Astrocyte (in vitro differentiated cells and primary cell): ENCODE measurements around the gene PTK7. TPM values are rescaled to one million over a fixed set of nuclear protein-coding genes. Genes with fewer than 3 reads are reported as not detected.

Experiments used
- DNase-seq: peaks from one replicate; pipeline ENCODE4 v3.0.0-alpha.2; 2010; ENCODE audit warnings: low read depth
- FAIRE-seq: peaks from 2 replicates; lab custom pipeline; 2011; peaks lifted over from hg19 to GRCh38; lab: Jason Lieb, UNC
- H2AFZ ChIP-seq: 2 replicates; pipeline ENCODE4 v1.6.0; 2012; ENCODE audit warnings: low read depth, low read length, inconsistent platforms
- H3K27ac ChIP-seq: 2 replicates; pipeline ENCODE4 v1.5.1; 2011; ENCODE audit warnings: low read depth, low read length, inconsistent platforms
- H3K27me3 ChIP-seq: 2 replicates; pipeline ENCODE4 v1.6.0; 2011; ENCODE audit warnings: low read length, inconsistent platforms; ENCODE audit not compliant: insufficient read depth
- H3K36me3 ChIP-seq: 2 replicates; pipeline ENCODE4 v1.5.1; 2011; ENCODE audit warnings: low read length, inconsistent platforms; ENCODE audit not compliant: insufficient read depth
- H3K4me1 ChIP-seq: 2 replicates; pipeline ENCODE4 v1.5.1; 2011; ENCODE audit warnings: low read length, inconsistent platforms; ENCODE audit not compliant: insufficient read depth
- H3K4me2 ChIP-seq: 2 replicates; pipeline ENCODE4 v1.6.0; 2012; ENCODE audit warnings: low read length, inconsistent platforms
- H3K4me3 ChIP-seq: 2 replicates; pipeline ENCODE4 v1.5.1; 2011; ENCODE audit warnings: low read depth, mild to moderate bottlenecking, low read length, inconsistent platforms; ENCODE audit not compliant: insufficient read depth
- H3K79me2 ChIP-seq: 2 replicates; pipeline ENCODE4 v1.6.0; 2012; ENCODE audit warnings: mild to moderate bottlenecking, low read length, inconsistent platforms; ENCODE audit not compliant: insufficient read depth
- H3K9ac ChIP-seq: 2 replicates; pipeline ENCODE4 v1.6.0; 2012; ENCODE audit warnings: mild to moderate bottlenecking, low read length, inconsistent platforms
- H3K9me3 ChIP-seq: 2 replicates; pipeline ENCODE4 v1.5.1; 2012; ENCODE audit warnings: low read depth, mild to moderate bottlenecking, low read length, inconsistent platforms; ENCODE audit not compliant: insufficient read depth
- H4K20me1 ChIP-seq: 2 replicates; pipeline ENCODE4 v1.6.0; 2012; ENCODE audit warnings: low read length, inconsistent platforms; ENCODE audit not compliant: insufficient read depth
- H3K27ac Mint-ChIP-seq: one replicate; pipeline ENCODE4 v1.8.0; 2021; ENCODE audit warnings: mild to moderate bottlenecking, mixed read lengths; ENCODE audit not compliant: unreplicated experiment
- H3K27me3 Mint-ChIP-seq: one replicate; pipeline ENCODE4 v1.8.0; 2021; ENCODE audit warnings: low read depth, mixed read lengths; ENCODE audit not compliant: unreplicated experiment
- H3K36me3 Mint-ChIP-seq: one replicate; pipeline ENCODE4 v1.8.0; 2021; ENCODE audit warnings: low read depth, mixed read lengths; ENCODE audit not compliant: unreplicated experiment
- H3K4me1 Mint-ChIP-seq: one replicate; pipeline ENCODE4 v1.8.0; 2021; ENCODE audit warnings: low read depth, mixed read lengths; ENCODE audit not compliant: unreplicated experiment
- H3K4me3 Mint-ChIP-seq: one replicate; pipeline ENCODE4 v1.8.0; 2021; ENCODE audit warnings: mild to moderate bottlenecking, moderate library complexity, mixed read lengths; ENCODE audit not compliant: unreplicated experiment
- H3K9me3 Mint-ChIP-seq: one replicate; pipeline ENCODE4 v1.8.0; 2021; ENCODE audit warnings: mild to moderate bottlenecking, mixed read lengths; ENCODE audit not compliant: unreplicated experiment
- CTCF ChIP-seq: IDR thresholded peaks from 2 replicates; pipeline ENCODE4 v1.5.1; 2011; ENCODE audit warnings: low read depth, mild to moderate bottlenecking, inconsistent platforms, low read length, moderate library complexity; ENCODE audit not compliant: insufficient read depth
- EZH2 ChIP-seq: IDR thresholded peaks from 2 replicates; pipeline ENCODE4 v1.6.1; 2012; ENCODE audit warnings: mild to moderate bottlenecking, low read length, inconsistent platforms; ENCODE audit not compliant: insufficient read depth
- total RNA-seq: library from RNA; stranded (reverse); gene quantifications from 2 replicates; pipeline ENCODE4 v1.2.1, GENCODE V29; 2021

Gene PTK7
- total RNA-seq, 1 donor from 2014 or later: 506 TPM

GRCh38 chr6:43053545-43054205 is 22.4 kb upstream of the PTK7 start, which contains the start of gene CUL7:
Gene CUL7, minus strand, starts transcription at chr6:43053851. Its CDS starts 1,063 bp downstream, at chr6:43052788.
- DNase-seq: peak; percentile 91
- Histone ChIP-seq H4K20me1 (no peaks in the 10 kb centered on the region), H3K27me3 (no peaks in the 10 kb centered on the region), H3K4me2 (peak within 1 kb of the TSS; percentile 91), H3K4me3 (peak within 1 kb of the TSS; percentile 64), H3K27ac (peak within 1 kb of the TSS; percentile 90), H3K9ac (peak within 1 kb of the TSS; percentile 93), H3K36me3 (peaks cover 16% of the 10 kb centered on the region), H3K9me3 (no peaks in the 10 kb centered on the region), H3K4me1 (peaks cover 31% of the 10 kb centered on the region), H3K79me2 (peaks cover 48% of the 10 kb centered on the region), H2AFZ (peak within 1 kb of the TSS; percentile 61)
- no peaks in the 10 kb centered on the region for H3K27me3 Mint-ChIP-seq
- H3K4me1 Mint-ChIP-seq: peaks cover 25% of the 10 kb centered on the region
- TF ChIP-seq EZH2 (no peak), CTCF (no peak)
- peak within 1 kb of the TSS; percentile 97 for H3K27ac Mint-ChIP-seq
- H3K36me3 Mint-ChIP-seq: peaks cover 17% of the 10 kb centered on the region
- H3K4me3 Mint-ChIP-seq: peak within 1 kb of the TSS; percentile 93
- peaks cover 3% of the 10 kb centered on the region for H3K9me3 Mint-ChIP-seq
- FAIRE-seq: no peak

- H3K27me3 Mint-ChIP-seq: no peaks in the 10 kb centered on the region
- peaks cover 25% of the 10 kb centered on the region for H3K4me1 Mint-ChIP-seq
- H3K9me3 Mint-ChIP-seq: peaks cover 3% of the 10 kb centered on the region
- Histone ChIP-seq H3K4me1 (peaks cover 34% of the 10 kb centered on the region), H4K20me1 (no peaks in the 10 kb centered on the region), H3K27me3 (no peaks in the 10 kb centered on the region), H3K4me2 (peak overlapping the region; percentile 91), H3K9ac (peak overlapping the region; percentile 93), H3K9me3 (no peaks in the 10 kb centered on the region), H3K27ac (peak overlapping the region; percentile 90), H2AFZ (peak overlapping the region; percentile 38), H3K79me2 (peaks cover 54% of the 10 kb centered on the region), H3K4me3 (peak overlapping the region; percentile 29), H3K36me3 (peaks cover 11% of the 10 kb centered on the region)
- DNase-seq (no peak), FAIRE-seq (no peak)
- peak overlapping the region; percentile 96 for H3K27ac Mint-ChIP-seq
- peak overlapping the region; percentile 93 for H3K4me3 Mint-ChIP-seq
- H3K36me3 Mint-ChIP-seq: peaks cover 17% of the 10 kb centered on the region
- TF ChIP-seq CTCF (no peak), EZH2 (no peak)
These were observed 21.7 kb upstream of the PTK7 start for GRCh38 chr6:43054206-43054943.
